Ovary (tissue), 3 donors: ENCODE results near the gene C3orf80.

Source experiments
- CTCF ChIP-seq, 3 donors: fragments of 450-650 bp in 2 of 3; fragments of 200-600 bp in 1 of 3; IDR thresholded peaks; one replicate each; pipeline versions ENCODE4 v1.5.1 to v1.8.0; 2016 to 2022; ENCODE audit warnings: antibody characterized with exemption in 3 of 3, mild to moderate bottlenecking in 1 of 3
- POLR2A ChIP-seq: fragments of 450-650 bp; IDR thresholded peaks from one replicate; pipeline ENCODE4 v1.6.1; 2017; ENCODE audit warnings: antibody characterized with exemption, mild to moderate bottlenecking, moderate library complexity
- donor health status: DM: no; HTN: no; CAD: no.

DNA sequence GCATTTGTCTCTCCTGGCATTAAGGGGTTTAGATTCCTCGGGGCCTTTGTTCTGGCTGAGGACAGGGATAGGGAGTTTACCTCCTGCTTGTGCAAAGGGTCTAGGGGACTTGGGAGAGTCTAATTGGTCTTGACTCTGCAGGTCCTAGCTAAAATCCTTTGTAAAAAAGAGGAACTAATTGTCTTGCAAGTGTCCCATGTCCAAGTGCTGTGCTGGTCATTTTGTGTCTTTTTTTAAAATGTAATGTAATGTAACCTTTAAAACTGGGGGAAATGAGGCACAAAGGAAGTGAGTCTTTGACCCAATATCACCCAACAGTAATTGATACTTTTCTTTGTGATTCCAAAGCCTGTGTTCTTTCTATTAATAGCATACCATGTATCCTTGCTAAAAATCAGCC is 14.9 kb upstream of the C3orf80 start:
- TF ChIP-seq CTCF (IDR thresholded peaks at IDR 0.05), result no peak
- no peak for TF ChIP-seq POLR2A
